ENCODE measurements around the gene GAGE10. TPM values are rescaled to one million over a fixed set of nuclear protein-coding genes. Genes with fewer than 3 reads are reported as not detected.

Gene GAGE10
- total RNA-seq, 4 donors from 2014 or later = not detected

DNA sequence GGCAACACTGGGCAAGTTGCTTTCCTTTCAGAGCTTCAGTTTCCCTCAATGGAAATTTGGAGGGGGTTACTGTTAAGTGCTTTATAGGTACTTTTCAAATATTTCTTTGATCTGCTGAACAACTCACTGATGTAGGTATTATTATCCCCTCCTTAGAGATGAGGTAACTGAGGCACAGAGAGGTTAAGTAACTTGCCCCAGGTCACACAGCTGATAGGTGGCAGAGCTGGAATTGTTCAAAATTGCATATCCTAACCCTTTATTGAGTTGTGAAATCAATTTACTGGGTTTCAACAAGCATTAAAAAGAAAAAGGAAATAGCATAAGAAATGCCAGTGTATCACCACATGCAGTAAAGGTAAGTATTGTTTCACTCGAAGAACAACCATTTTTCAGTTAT lies 27.2 kb upstream of the GAGE10 start:
- H3K4me1 ChIP-seq = peaks cover 12 to 55% (median 24%) of the 10 kb centered on the region in 3 donors
- TF ChIP-seq, protein P1, sequence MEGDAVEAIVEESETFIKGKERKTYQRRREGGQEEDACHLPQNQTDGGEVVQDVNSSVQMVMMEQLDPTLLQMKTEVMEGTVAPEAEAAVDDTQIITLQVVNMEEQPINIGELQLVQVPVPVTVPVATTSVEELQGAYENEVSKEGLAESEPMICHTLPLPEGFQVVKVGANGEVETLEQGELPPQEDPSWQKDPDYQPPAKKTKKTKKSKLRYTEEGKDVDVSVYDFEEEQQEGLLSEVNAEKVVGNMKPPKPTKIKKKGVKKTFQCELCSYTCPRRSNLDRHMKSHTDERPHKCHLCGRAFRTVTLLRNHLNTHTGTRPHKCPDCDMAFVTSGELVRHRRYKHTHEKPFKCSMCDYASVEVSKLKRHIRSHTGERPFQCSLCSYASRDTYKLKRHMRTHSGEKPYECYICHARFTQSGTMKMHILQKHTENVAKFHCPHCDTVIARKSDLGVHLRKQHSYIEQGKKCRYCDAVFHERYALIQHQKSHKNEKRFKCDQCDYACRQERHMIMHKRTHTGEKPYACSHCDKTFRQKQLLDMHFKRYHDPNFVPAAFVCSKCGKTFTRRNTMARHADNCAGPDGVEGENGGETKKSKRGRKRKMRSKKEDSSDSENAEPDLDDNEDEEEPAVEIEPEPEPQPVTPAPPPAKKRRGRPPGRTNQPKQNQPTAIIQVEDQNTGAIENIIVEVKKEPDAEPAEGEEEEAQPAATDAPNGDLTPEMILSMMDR (IDR thresholded peaks at IDR 0.05) = no peak
- no peak for TF ChIP-seq POLR2A (IDR thresholded peaks at IDR 0.05)

DNA sequence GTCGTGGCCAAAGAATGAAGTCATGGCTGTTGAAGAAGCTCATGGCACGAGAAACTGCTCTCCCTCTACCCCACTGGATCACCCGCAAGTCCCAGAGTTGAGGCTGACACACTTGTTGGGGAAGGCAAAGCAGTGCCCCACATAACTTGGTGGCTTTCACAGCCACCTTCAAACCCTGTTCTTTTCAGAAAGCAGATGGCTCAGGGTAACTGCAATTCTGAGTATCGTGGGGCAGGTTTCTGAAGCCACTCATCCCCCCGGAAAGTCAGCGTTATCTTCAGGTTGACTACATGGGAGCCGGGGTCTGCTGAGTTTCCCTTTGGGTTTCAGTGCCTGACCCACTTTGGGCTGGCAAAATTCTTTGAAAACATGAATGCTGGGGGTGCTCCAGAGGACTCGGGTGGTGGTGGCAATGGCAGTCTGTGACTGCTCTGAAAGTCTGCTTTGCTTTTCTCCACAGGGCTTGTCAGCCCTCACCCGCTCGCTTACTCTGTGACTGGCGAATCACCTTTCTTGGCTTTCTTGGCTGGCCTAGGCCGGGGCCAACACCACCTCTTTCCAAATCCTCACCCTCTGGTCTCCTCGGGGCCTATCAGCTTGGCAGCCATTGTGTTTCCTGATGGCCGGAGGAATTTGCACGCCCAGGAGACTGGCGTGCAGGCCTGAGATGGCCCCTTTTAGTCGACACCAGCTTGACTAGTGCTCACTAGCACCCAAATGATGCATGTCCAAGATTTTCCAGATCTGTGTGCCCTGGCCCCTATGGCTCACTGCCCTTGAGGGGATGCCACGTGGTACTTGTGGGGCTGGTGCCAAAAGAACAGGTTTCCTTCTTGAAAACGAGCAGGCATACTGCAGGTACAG lies 26.5 kb upstream of the GAGE10 start:
- TF ChIP-seq, protein P1 (IDR thresholded peaks at IDR 0.05) = no peak
- TF ChIP-seq POLR2A (IDR thresholded peaks at IDR 0.05) = no peak
- no peak for DNase-seq
- H3K9me3 ChIP-seq = no peaks in the 10 kb centered on the region
- peaks cover 0 to 10% (median 0%) of the 10 kb centered on the region in 3 donors for H3K36me3 ChIP-seq
- no peak overlapping the region for H3K4me3 ChIP-seq
- H3K27ac ChIP-seq = no peak overlapping the region
- peaks cover 6 to 48% (median 18%) of the 10 kb centered on the region in 3 donors for H3K4me1 ChIP-seq
- 21 to 60% methylated on average over 3 to 15 of the region's 19 CpGs for WGBS, 2 donors
- intact Hi-C loops (cut with DNase I) = no loop called here
- no peaks in the 10 kb centered on the region for H3K27me3 ChIP-seq

More for the DNA sequence above, 27.2 kb upstream of the GAGE10 start:
- DNase-seq = no peak
- Histone ChIP-seq H3K27ac (no peak overlapping the region), H3K27me3 (no peaks in the 10 kb centered on the region), H3K9me3 (no peaks in the 10 kb centered on the region), H3K4me3 (no peak overlapping the region), H3K36me3 (peaks cover 0 to 10% (median 0%) of the 10 kb centered on the region in 3 donors)
- intact Hi-C loops (cut with DNase I) = no loop called here
- WGBS, 2 donors = 36 to 54% methylated on average over 1 of the region's 1 CpG

DNA sequence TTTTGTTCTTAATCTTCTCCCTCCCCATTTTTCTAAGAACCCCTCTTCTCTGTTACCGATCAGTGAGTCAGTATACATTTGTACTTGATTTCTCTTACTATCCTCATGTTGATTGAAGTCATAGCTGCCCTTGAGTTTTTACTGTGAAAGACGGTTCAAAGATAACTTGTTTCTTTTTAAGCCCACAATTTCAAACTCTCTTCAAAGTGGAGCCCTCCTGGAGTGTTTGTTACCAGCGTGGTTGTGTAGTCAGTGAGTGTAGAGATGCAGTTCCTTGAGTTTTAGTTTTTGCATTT lies 26.0 kb upstream of the GAGE10 start:
- H3K9me3 ChIP-seq = no peaks in the 10 kb centered on the region
- intact Hi-C loops (cut with DNase I) = no loop called here

DNA sequence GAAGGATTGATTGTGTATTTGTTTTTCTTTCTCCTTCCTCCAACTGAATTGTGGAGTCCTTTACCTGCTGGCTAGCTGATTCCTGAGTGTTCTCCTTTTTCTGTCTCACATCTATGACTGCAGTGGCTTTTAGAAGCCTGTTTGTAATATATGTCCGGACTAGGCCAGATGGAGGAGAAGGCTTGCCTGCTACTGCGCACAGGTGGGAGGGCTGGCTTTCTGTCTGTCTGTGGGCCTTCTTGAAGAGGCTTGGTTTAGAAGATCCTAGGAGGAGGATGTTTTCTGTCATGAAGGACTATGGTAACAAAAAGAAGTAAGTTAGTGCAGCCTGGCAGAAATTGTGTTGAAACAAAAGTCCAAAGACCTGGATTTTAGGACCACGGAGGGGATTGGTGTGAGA lies 25.4 kb upstream of the GAGE10 start:
- intact Hi-C loops (cut with DNase I) = no loop called here
- Histone ChIP-seq H3K36me3 (peaks cover 0 to 10% (median 0%) of the 10 kb centered on the region in 3 donors), H3K27ac (no peak overlapping the region), H3K9me3 (no peaks in the 10 kb centered on the region), H3K4me3 (no peak overlapping the region), H3K27me3 (no peaks in the 10 kb centered on the region), H3K4me1 (peaks cover 0 to 36% (median 8%) of the 10 kb centered on the region in 3 donors)
- no peak for DNase-seq
- WGBS, 2 donors = 82 to 92% methylated on average over 2 to 3 of the region's 3 CpGs
- TF ChIP-seq POLR2A (IDR thresholded peaks at IDR 0.05) = no peak
- TF ChIP-seq, protein P1 (IDR thresholded peaks at IDR 0.05) = no peak

More for the DNA sequence above, 26.0 kb upstream of the GAGE10 start:
- peaks cover 0 to 10% (median 0%) of the 10 kb centered on the region in 3 donors for H3K36me3 ChIP-seq
- no peak overlapping the region for H3K4me3 ChIP-seq
- no peak for TF ChIP-seq POLR2A (IDR thresholded peaks at IDR 0.05)
- TF ChIP-seq, protein P1 (IDR thresholded peaks at IDR 0.05) = no peak
- no peak for DNase-seq
- no peaks in the 10 kb centered on the region for H3K27me3 ChIP-seq
- H3K27ac ChIP-seq = no peak overlapping the region
- 52 to 65% methylated on average over 3 of the region's 3 CpGs for WGBS, 2 donors
- peaks cover 2 to 42% (median 14%) of the 10 kb centered on the region in 3 donors for H3K4me1 ChIP-seq

DNA sequence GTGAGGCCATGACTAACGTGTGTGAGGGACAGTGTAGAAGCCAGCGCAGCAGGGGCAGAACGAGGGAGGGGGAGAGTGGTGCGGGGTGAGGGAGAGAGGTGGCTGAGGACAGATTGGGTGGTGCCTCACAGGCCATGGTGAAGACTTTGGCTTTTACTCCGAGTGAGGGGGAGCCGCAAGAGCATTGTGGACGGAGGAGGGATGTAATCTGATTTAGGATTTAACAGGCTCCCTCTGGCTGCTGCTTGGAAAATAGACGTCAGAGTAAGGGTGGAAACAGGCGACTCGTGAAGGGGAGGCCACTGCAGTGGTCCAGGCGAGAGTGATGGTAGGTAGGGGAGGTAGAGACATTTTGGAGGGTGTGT lies 20.8 kb upstream of the GAGE10 start:
- 50 to 51% methylated on average over 9 to 11 of the region's 11 CpGs for WGBS, 2 donors
- intact Hi-C loops (cut with DNase I) = no loop called here
- DNase-seq = no peak

More for the DNA sequence above, 20.8 kb upstream of the GAGE10 start:
- Histone ChIP-seq H3K36me3 (peaks cover 0 to 13% (median 0%) of the 10 kb centered on the region in 3 donors), H3K27ac (no peak overlapping the region), H3K9me3 (no peaks in the 10 kb centered on the region), H3K27me3 (no peaks in the 10 kb centered on the region), H3K4me1 (peaks cover 0 to under 1% (median 0%) of the 10 kb centered on the region in 3 donors), H3K4me3 (no peak overlapping the region)
- TF ChIP-seq POLR2A (IDR thresholded peaks at IDR 0.05) = no peak
- TF ChIP-seq, protein P1 (IDR thresholded peaks at IDR 0.05) = peak in 1 of 6 experiments; percentile 7
